Measurements from ENCODE around the gene COBLL1.

COBLL1 gene

GRCh38 chr2:164754157-164755093 is 87.2 kb downstream of the COBLL1 start:
- WGBS = 97% methylated on average over 10 of the region's 10 CpGs
- H3K4me3 ChIP-seq (ENCODE audit: low read length) = no peak overlapping the region
- no peak overlapping the region for H3K9ac ChIP-seq (ENCODE audit: low read depth, low read length)
- no peaks in the 10 kb centered on the region for H3K9me3 ChIP-seq (ENCODE audit: insufficient read depth, low read depth, low read length)
- no peaks in the 10 kb centered on the region for H3K27me3 ChIP-seq (ENCODE audit: insufficient read depth, low read length)
- no peaks in the 10 kb centered on the region for H3K36me3 ChIP-seq (ENCODE audit: insufficient read depth, low read length)
- no peaks in the 10 kb centered on the region for H3K4me1 ChIP-seq (ENCODE audit: insufficient read depth, low read length)
- no peak overlapping the region for H3K27ac ChIP-seq (ENCODE audit: low read depth, low read length)

DNA sequence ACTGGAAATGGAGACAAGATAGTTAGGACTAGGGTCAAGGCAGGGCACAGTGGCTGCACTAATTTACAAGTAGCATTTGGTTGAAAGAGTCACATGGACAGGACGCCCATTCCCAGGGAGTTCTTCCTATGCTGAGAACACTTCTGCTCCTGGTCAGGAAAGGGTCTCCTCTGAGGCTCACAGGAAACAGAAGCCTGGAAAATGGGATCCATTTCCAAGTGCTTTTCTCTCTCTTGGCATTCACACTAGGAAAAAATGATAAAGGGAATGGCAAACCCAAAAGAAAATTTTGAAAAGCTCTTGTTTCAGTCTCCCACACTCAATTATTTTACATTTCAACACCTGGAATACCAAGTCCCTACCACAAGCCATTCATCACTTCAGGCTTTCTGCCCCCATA is 88.7 kb downstream of the COBLL1 start:
- WGBS = 97% methylated on average over 1 of the region's 1 CpG
- H3K27me3 ChIP-seq (ENCODE audit: insufficient read depth, low read length) = no peaks in the 10 kb centered on the region
- no peaks in the 10 kb centered on the region for H3K4me1 ChIP-seq (ENCODE audit: insufficient read depth, low read length)
- H3K27ac ChIP-seq (ENCODE audit: low read depth, low read length) = no peak overlapping the region
- H3K4me3 ChIP-seq (ENCODE audit: low read length) = no peak overlapping the region
- no peak overlapping the region for H3K9ac ChIP-seq (ENCODE audit: low read depth, low read length)
- H3K9me3 ChIP-seq (ENCODE audit: insufficient read depth, low read depth, low read length) = no peaks in the 10 kb centered on the region
- H3K36me3 ChIP-seq (ENCODE audit: insufficient read depth, low read length) = no peaks in the 10 kb centered on the region

- no peak overlapping the region for H3K9ac ChIP-seq (ENCODE audit: low read depth, low read length)
- no peaks in the 10 kb centered on the region for H3K36me3 ChIP-seq (ENCODE audit: insufficient read depth, low read length)
- WGBS = 98% methylated on average over 2 of the region's 3 CpGs
- no peaks in the 10 kb centered on the region for H3K27me3 ChIP-seq (ENCODE audit: insufficient read depth, low read length)
- H3K4me1 ChIP-seq (ENCODE audit: insufficient read depth, low read length) = no peaks in the 10 kb centered on the region
- H3K27ac ChIP-seq (ENCODE audit: low read depth, low read length) = no peak overlapping the region
- no peaks in the 10 kb centered on the region for H3K9me3 ChIP-seq (ENCODE audit: insufficient read depth, low read depth, low read length)
- H3K4me3 ChIP-seq (ENCODE audit: low read length) = no peak overlapping the region
Observed at GRCh38 chr2:164747783-164748433, 93.7 kb downstream of the COBLL1 start.

- no peak overlapping the region for H3K9ac ChIP-seq (ENCODE audit: low read depth, low read length)
- H3K4me3 ChIP-seq (ENCODE audit: low read length) = no peak overlapping the region
- WGBS = 100% methylated on average over 1 of the region's 1 CpG
- H3K9me3 ChIP-seq (ENCODE audit: insufficient read depth, low read depth, low read length) = no peaks in the 10 kb centered on the region
- no peaks in the 10 kb centered on the region for H3K4me1 ChIP-seq (ENCODE audit: insufficient read depth, low read length)
- H3K27me3 ChIP-seq (ENCODE audit: insufficient read depth, low read length) = no peaks in the 10 kb centered on the region
- no peaks in the 10 kb centered on the region for H3K36me3 ChIP-seq (ENCODE audit: insufficient read depth, low read length)
- H3K27ac ChIP-seq (ENCODE audit: low read depth, low read length) = no peak overlapping the region
Observed at GRCh38 chr2:164747140-164747539, 94.5 kb downstream of the COBLL1 start.

GRCh38 chr2:164746713-164747112 is 94.9 kb downstream of the COBLL1 start:
- H3K27ac ChIP-seq (ENCODE audit: low read depth, low read length) = no peak overlapping the region
- no peaks in the 10 kb centered on the region for H3K9me3 ChIP-seq (ENCODE audit: insufficient read depth, low read depth, low read length)
- no peak overlapping the region for H3K9ac ChIP-seq (ENCODE audit: low read depth, low read length)
- H3K36me3 ChIP-seq (ENCODE audit: insufficient read depth, low read length) = no peaks in the 10 kb centered on the region
- no peaks in the 10 kb centered on the region for H3K27me3 ChIP-seq (ENCODE audit: insufficient read depth, low read length)
- no peaks in the 10 kb centered on the region for H3K4me1 ChIP-seq (ENCODE audit: insufficient read depth, low read length)
- WGBS = 80% methylated on average over 1 of the region's 1 CpG
- no peak overlapping the region for H3K4me3 ChIP-seq (ENCODE audit: low read length)

DNA sequence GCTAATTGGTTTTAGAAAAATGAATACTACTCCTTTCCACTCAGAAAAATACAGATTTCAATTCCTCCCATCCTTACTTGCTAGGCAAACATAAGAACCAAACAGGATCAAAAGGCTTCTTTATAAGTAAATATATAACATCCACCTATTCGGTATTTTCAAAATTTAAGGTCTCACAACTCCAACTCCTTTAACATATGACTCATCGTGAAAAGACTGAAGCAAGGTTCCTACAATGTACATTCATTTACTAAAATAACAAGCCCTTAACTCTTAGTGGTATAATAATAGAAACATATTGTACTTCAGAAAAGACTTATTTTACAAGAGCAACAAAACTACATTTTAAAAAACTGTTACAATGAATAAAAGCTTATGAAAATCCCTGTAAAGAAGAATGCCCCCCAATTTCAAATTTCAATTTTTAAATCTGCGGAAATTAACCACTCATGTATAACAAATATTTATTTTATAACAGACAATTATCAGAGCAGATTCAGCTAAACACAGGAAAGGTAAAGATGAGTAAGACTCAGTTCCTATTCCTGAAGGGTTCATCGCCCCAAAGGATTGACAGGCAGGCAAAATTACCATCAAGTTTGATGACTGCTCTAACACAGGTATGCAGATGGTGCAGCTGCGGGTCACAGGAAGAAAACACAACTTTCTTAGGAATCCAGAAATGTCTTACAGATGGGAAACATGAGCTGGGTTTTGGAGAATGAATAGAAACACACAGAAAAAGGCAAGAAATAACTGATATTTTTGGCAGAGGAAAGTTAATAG is 96.4 kb downstream of the COBLL1 start:
- H3K36me3 ChIP-seq (ENCODE audit: insufficient read depth, low read length) = no peaks in the 10 kb centered on the region
- no peaks in the 10 kb centered on the region for H3K4me1 ChIP-seq (ENCODE audit: insufficient read depth, low read length)
- H3K9me3 ChIP-seq (ENCODE audit: insufficient read depth, low read depth, low read length) = no peaks in the 10 kb centered on the region
- no peak overlapping the region for H3K9ac ChIP-seq (ENCODE audit: low read depth, low read length)
- H3K27me3 ChIP-seq (ENCODE audit: insufficient read depth, low read length) = no peaks in the 10 kb centered on the region
- no peak overlapping the region for H3K27ac ChIP-seq (ENCODE audit: low read depth, low read length)
- WGBS = 88% methylated on average over 4 of the region's 5 CpGs
- H3K4me3 ChIP-seq (ENCODE audit: low read length) = no peak overlapping the region

DNA sequence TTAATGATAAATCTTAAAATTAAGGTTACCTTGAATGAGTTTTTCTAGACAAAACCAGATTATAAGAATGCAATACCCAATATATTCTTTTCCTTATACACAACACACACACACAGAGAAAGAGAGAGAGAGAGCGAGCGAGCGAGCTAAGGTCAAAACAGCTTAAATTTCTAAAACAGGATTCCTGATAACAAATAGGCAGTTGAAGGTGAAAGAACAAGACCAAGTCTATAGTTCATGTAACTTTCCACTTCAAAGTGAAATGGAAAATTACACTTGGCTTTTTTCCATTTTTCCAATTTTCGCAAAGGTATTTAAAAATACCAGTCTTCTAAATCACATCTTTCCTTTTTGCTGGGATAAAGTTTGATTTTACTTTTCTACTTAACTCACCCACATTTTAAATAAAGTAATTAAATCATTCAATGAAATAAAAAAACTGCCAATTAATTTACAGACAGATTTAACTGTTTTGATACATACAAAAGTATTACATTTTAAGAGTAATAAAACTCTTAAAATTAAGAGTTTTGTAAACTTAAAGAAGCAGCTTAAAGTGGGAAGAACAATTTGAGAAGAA is 98.8 kb downstream of the COBLL1 start:
- H3K4me3 ChIP-seq (ENCODE audit: low read length) = no peak overlapping the region
- no peaks in the 10 kb centered on the region for H3K9me3 ChIP-seq (ENCODE audit: insufficient read depth, low read depth, low read length)
- no peak overlapping the region for H3K27ac ChIP-seq (ENCODE audit: low read depth, low read length)
- WGBS = 100% methylated on average over 1 of the region's 4 CpGs
- H3K36me3 ChIP-seq (ENCODE audit: insufficient read depth, low read length) = no peaks in the 10 kb centered on the region
- H3K4me1 ChIP-seq (ENCODE audit: insufficient read depth, low read length) = no peaks in the 10 kb centered on the region
- H3K27me3 ChIP-seq (ENCODE audit: insufficient read depth, low read length) = no peaks in the 10 kb centered on the region
- no peak overlapping the region for H3K9ac ChIP-seq (ENCODE audit: low read depth, low read length)

DNA sequence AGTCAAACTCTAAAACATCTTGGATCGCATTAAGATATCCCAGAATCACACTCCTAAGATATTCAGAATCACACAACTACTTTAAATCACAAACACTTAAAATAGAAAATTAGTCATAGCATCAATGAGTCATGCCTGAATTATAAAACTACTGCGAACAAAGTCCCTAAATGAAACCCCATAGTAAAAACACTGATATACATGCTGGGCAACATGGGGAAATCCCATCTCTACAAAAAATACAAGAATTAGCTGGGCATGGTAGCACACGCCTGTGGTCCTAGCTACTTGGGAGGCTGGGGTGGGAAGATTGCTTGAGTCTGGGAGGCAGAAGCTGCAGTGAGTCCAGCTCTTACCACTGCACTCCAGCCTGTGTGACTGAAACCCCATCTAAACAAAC is 101.7 kb downstream of the COBLL1 start:
- Histone ChIP-seq H3K4me1 (ENCODE audit: insufficient read depth, low read length) (peaks cover under 1% of the 10 kb centered on the region; the same call in 1 of the 2 replicates), H3K27ac (ENCODE audit: low read depth, low read length) (no peak overlapping the region), H3K27me3 (ENCODE audit: insufficient read depth, low read length) (no peaks in the 10 kb centered on the region), H3K9me3 (ENCODE audit: insufficient read depth, low read depth, low read length) (no peaks in the 10 kb centered on the region), H3K4me3 (ENCODE audit: low read length) (no peak overlapping the region), H3K9ac (ENCODE audit: low read depth, low read length) (no peak overlapping the region), H3K36me3 (ENCODE audit: insufficient read depth, low read length) (no peaks in the 10 kb centered on the region)
- 92% methylated on average over 3 of the region's 3 CpGs for WGBS

DNA sequence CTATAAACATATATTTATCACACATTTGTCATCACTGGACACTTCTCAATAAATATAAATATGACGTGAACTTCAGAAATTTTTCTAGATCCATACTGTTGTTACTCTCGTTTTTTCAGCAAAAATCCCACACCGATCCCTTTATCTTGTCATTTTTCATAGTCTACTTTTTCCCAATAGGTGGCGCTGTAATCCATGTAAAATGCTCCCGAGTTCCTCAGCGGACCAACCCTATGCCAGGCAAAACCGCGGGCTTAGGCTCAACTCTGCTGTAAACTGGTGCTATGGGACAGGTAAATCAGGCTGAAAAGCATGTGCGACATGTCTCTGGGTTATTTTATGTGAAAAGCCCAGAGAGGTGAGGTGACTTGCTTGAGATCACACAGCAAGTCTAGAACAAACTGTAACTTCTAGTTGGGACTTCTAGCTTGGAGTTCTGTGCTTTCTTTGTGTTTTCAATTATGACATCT is 104.0 kb downstream of the COBLL1 start:
- 9% methylated on average over 9 of the region's 9 CpGs for WGBS

DNA sequence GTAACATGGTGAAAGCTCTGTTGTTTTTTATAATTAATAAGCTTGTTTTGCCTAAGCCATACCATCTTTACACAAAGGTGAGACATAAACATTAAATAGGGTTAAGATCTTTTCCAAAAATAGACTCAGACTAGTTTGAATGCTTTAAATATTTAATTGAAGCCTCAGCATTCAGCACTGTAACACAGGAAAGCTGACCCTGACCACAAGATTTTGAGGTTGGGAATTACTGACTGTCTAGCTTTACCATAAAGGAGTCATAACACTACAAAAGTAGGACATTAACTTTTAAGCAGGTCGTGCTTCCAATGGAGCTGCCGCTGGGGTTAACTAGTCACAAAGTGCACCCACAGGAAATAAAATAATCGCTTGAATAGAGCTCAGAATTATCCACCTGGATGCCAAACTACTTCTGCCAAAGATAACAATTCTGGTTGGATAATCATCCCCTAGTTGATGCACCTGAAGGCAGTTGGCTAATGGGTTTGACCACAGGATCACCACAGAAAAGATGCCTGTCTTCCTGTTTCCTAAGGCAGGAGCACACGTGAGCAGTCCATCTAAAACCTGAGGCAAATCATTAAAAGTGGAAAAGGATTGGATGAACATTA is 106.2 kb downstream of the COBLL1 start:
- Histone ChIP-seq H3K9ac (ENCODE audit: low read depth, low read length) (no peak overlapping the region), H3K27me3 (ENCODE audit: insufficient read depth, low read length) (no peaks in the 10 kb centered on the region), H3K4me3 (ENCODE audit: low read length) (no peak overlapping the region), H3K36me3 (ENCODE audit: insufficient read depth, low read length) (no peaks in the 10 kb centered on the region), H3K9me3 (ENCODE audit: insufficient read depth, low read depth, low read length) (no peaks in the 10 kb centered on the region), H3K4me1 (ENCODE audit: insufficient read depth, low read length) (peaks cover 13% of the 10 kb centered on the region), H3K27ac (ENCODE audit: low read depth, low read length) (no peak overlapping the region)
- WGBS = 93% methylated on average over 4 of the region's 4 CpGs

More for the DNA sequence above, 104.0 kb downstream of the COBLL1 start:
- H3K27ac ChIP-seq (ENCODE audit: low read depth, low read length) = no peak overlapping the region
- peaks cover 13% of the 10 kb centered on the region for H3K4me1 ChIP-seq (ENCODE audit: insufficient read depth, low read length)
- H3K27me3 ChIP-seq (ENCODE audit: insufficient read depth, low read length) = no peaks in the 10 kb centered on the region
- H3K9ac ChIP-seq (ENCODE audit: low read depth, low read length) = no peak overlapping the region
- H3K9me3 ChIP-seq (ENCODE audit: insufficient read depth, low read depth, low read length) = no peaks in the 10 kb centered on the region
- H3K4me3 ChIP-seq (ENCODE audit: low read length) = no peak overlapping the region
- no peaks in the 10 kb centered on the region for H3K36me3 ChIP-seq (ENCODE audit: insufficient read depth, low read length)

All from HUES64 (cell line).